Gastroesophageal sphincter (tissue), 3 donors: ENCODE measurements around the gene CASP3.

ENCODE experiments used
- CTCF ChIP-seq, 4 experiments: fragments of 200-600 bp in 2 of 4; fragments of 450-650 bp in 2 of 4; sonication (generic) in 1 of 4; IDR thresholded peaks; one replicate each; pipeline ENCODE4 v1.5.1; 2017 to 2019; ENCODE audit warnings: antibody characterized with exemption in 4 of 4, mild to moderate bottlenecking in 2 of 4, moderate library complexity in 2 of 4
- EP300 ChIP-seq: sonication (generic); formaldehyde crosslinking; IDR thresholded peaks from one replicate; pipeline ENCODE4 v1.6.1; 2017; ENCODE audit warnings: antibody characterized with exemption, mild to moderate bottlenecking
- POLR2A ChIP-seq, 2 donors: fragments of 450-650 bp; IDR thresholded peaks; one replicate each; pipeline ENCODE4 v1.6.1; 2017; ENCODE audit warnings: antibody characterized with exemption in 2 of 2, mild to moderate bottlenecking in 2 of 2, moderate library complexity in 1 of 2

DNA sequence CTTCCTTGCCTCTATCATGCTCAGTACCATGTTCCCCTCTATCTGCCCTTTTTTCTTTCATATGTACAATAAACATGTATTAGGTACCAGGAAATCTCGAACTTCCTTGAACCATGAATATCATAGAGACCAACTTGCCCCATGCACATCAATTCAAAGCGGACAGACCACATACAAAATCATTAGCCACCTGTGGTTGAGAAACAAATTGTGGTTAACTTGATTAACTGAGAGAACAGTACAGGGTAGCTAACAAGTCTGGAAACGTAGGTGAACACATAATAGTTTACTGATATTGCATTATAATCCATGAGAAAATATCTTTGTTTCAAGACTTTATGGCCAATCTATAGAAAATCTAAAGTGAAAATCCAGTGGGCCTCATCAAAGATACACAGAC, 8.2 kb downstream of the CASP3 start:
- TF ChIP-seq CTCF (IDR thresholded peaks at IDR 0.05): no peak
- no peak for TF ChIP-seq POLR2A (IDR thresholded peaks at IDR 0.05)
- no peak for TF ChIP-seq EP300
